Endometrial microvascular endothelial cells (primary cell): ENCODE data around the gene VWA5B2. TPM values are rescaled to one million over a fixed set of nuclear protein-coding genes. Genes with fewer than 3 reads are reported as not detected.

ENCODE experiments used
- in situ Hi-C: cut with HindIII; loops from 2 replicates; pipeline ENCODE4 v1.10.0; 2017; ENCODE audit warnings: low sequenced_read_pairs, low pct_unique_long_range_greater_than_20kb; ENCODE audit errors: inconsistent ontology term
- total RNA-seq: library from RNA; depleted of rRNA; stranded (reverse); fragments of >200 nt; gene quantifications from one replicate; pipeline ENCODE4 v1.2.3, GENCODE V29; 2015; ENCODE audit errors: inconsistent ontology term

VWA5B2 gene
- total RNA-seq = not detected

DNA sequence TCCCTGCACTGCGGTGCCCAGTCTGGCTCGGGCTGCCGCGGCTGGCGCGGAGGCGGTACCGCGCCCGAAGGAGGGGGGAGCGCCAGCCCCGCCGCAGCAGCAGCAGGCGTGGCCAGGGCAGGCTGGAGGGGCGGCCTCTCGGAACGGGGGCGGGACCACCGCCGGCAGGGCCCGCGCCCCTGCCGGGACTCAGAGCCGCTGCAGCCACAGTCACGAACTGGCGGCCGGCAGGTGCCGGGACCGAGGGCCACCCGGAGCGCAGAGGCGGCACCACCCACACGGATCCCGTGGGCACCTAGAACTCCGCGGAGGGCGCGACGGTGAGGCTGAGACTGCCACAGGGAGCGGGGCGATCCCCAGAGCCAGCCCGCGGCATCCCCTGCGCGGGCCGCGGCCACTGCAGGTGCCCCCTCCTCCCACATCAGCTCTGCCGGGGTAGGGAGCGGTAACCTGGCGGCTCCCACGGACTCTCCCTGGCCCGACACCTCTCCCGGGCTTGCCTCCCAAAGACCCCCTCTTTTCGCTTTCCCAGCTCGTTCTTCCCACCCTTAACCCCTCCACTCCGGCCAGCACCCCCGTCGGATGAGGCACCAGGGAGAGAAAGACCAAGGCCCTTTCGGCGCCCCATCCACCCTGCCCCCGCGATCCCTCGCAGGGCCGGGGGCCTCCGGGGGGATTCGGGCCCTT lies at the start of gene VWA5B2:
Gene VWA5B2 (plus strand): TSS at position 192 of the 687 bp plus-strand sequence. CDS start 944 bp downstream, outside the sequence.
- in situ Hi-C loops = no loop called here

DNA sequence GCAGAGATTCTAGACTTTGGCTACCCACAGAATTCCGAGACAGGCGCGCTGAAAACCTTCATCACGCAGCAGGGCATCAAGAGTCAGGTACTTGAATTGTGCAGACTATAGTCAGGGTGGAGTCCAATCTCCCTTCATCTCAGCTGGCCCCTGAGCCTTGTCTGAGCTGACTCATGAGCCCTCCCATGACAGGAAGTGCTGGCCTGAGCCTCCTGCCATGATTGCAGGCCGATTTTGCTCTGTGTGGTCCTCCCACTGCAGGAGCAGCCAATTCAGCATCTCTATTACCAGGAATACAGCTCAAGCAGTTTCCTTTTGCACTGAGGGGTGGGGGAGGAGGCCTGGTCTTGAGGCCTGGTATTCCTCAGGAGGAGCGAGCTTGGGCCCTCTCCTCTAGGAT lies 49.2 kb upstream of the VWA5B2 start:
- in situ Hi-C loops = no loop called here

DNA sequence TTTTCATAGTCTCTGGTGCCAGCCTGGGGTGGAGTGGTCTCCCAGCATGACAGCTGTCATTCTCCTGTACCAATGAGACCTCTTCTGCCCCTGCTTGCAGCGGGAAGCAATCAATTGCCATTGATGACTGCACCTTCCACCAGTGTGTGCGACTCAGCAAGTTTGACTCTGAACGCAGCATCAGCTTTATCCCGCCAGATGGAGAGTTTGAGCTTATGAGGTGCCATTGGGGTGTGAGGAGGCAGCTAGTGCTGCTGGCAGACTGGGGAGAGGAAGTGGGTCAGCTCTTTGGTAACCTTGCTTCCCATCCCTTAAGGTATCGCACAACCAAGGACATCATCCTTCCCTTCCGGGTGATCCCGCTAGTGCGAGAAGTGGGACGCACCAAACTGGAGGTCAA lies 47.8 kb upstream of the VWA5B2 start:
- in situ Hi-C loops = no loop called here

DNA sequence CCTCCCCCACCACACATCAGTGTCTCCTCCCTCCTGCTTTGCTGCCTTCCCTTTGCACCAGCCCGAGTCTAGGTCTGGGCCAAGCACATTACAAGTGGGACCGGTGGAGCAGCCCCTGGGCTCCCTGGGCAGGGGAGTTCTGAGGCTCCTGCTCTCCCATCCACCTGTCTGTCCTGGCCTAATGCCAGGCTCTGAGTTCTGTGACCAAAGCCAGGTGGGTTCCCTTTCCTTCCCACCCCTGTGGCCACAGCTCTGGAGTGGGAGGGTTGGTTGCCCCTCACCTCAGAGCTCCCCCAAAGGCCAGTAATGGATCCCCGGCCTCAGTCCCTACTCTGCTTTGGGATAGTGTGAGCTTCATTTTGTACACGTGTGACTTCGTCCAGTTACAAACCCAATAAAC lies 45.7 kb upstream of the VWA5B2 start:
- in situ Hi-C loops = no loop called here

DNA sequence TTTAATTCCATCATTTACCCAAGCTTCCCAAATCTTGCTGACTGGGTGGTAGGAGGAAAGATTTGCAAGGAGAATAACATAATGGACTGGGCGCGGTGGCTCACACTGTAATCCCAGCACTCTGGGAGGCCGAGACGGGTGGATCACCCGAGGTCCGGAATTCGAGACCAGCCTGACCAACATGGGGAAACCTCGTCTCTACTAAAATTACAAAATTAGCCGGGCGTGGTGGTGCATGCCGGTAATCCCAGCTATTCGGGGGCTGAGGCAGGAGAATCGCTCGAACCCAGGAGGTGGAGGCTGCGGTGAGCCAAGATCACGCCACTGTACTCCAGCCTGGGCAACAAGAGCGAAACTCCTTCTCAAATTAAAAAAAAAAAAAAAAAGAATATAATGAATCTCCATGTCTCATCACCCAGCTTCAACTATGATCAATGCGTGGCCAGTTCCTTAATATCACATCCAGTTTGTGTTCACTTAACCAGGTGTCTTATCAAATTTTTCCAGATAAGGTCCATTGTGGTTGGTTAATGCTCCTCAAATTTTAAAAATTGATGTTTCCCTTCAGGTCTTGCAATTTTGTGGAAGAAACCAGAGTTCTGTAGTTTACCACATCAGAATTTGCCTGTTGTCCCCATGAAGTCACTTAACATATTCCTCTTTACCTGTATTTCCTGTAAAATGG lies 44.7 kb upstream of the VWA5B2 start:
- in situ Hi-C loops = no loop called here

DNA sequence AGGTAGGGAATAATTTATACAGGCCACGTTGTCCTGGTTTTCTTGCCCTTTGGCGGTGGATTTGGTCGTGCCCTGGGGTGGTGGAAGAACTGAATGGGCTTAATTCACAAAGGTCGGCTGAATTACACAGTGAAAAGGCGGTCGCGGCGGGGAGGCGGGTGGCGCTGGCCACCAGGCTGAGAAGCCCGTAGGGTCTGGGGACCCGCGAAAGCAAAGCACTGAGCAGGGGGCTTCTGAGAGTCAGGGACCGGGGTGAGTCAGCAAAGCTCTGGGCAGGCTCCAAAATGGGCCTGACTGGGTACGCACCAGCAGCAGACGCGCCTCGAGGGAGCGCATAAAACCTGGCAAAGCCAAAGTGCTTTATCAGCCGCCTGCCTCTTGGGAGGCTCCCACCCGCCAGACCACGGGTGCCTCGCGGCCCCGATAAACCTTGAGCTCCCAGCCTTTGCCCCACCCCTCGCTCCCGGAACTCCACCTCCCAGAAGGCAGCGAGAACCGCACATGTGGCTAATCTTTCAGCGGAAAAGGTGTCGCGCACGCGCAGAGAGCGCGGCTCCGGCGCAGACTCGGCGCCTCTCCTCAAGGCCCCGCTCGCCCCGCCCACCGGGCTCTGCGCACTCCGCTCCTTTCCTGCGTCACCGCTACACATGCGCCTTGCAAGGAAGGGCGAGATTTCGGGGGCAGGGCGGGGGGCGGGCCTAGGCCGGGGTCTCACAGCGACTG lies 43.8 kb upstream of the VWA5B2 start:
- in situ Hi-C loops = no loop called here

DNA sequence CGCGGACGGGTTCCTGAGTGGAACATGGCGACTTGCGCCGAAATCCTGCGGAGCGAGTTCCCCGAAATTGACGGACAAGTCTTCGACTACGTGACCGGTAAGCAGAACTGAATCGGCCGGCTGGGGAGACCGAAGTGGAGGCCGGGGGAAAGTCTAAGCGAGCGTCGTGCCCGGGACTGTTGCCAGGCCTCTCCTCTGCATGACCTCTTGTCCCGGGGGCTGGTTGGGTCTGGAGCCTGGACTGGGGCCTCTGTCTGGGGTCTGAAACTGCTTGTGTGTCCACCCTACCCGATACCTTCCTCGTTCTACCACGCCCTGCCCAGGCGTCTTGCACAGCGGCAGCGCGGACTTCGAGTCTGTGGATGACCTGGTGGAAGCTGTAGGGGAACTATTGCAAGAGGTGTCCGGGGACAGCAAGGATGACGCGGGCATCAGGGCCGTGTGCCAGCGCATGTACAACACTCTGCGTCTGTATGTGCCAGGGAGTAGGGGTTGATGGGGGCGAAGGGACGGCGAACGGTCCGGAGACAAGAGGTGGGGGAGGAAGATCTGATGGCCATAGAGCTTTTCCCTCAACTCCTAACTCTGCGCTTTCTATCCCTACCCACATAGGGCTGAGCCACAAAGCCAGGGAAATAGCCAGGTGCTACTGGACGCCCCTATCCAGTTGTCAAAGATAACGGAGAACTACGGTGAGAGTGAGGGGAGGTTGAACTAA lies 43.0 kb upstream of the VWA5B2 start, which contains the start of gene ABCF3:
Gene ABCF3 (plus strand): TSS at position 16 of the 718 bp plus-strand sequence. CDS start 9 bp downstream, at position 25.
- in situ Hi-C loops = no loop called here

DNA sequence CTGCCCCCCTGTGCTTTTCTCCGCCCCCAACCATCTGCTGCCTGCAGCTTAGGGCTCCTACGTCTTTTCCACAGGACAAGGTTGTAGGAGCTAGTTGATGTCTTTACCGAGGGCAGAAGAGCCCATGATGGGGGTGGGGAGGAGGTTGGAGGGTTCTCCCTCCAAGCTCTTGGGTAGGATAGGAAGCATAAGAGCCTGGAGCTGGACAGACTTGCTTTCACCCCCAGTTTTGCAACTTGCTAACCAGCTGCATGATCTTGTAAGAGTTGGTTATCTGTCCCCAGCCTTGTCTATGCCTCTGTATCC lies 42.5 kb upstream of the VWA5B2 start:
- in situ Hi-C loops = no loop called here

DNA sequence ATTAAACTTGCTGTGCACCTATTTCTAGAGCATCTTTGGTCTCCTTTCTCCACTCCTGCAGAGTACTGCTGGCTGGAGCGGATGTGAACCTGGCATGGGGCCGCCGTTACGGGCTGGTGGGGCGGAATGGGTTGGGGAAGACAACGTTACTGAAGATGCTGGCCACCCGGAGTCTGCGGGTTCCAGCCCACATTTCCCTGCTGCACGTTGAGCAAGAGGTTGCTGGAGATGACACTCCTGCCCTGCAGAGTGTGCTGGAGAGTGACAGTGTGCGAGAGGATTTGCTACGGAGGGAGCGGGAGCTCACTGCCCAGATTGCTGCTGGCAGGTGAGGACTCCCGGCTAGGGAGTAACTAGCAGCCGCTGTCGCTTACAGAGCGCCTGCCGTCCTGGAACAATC lies 41.3 kb upstream of the VWA5B2 start:
- in situ Hi-C loops = no loop called here

DNA sequence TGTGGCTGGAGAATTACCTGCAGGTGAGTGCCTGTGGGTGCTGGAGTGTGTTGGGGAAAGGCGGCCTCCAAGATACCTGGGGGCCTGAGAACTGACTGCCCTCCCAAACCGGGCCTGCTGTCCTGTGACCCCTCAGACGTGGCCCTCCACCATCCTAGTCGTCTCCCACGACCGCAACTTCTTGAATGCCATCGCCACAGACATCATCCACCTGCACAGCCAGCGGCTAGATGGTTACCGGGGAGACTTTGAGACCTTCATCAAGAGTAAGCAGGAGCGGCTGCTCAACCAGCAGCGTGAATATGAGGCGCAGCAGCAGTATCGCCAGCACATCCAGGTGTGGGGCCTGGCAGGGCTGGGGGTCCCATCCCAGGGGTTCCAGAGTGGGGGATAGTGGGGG lies 40.0 kb upstream of the VWA5B2 start:
- in situ Hi-C loops = no loop called here

DNA sequence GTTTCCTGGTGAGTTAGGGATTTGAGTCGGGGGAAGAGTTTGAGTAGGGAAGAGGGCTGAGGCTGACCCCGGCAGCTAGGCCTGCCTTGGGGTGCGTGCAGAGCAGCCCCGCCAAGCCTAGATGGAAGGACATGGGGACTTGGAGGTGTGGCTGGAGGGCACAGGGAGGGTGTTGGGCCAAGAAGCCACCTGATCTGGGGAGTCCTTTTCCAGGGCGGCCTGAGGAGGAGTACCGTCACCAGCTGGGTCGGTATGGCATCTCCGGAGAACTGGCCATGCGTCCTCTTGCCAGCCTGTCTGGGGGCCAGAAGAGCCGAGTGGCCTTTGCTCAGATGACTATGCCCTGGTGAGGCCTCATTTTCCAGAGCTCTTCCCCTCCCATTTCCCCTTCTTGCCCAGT lies 36.5 kb upstream of the VWA5B2 start:
- in situ Hi-C loops = no loop called here

DNA sequence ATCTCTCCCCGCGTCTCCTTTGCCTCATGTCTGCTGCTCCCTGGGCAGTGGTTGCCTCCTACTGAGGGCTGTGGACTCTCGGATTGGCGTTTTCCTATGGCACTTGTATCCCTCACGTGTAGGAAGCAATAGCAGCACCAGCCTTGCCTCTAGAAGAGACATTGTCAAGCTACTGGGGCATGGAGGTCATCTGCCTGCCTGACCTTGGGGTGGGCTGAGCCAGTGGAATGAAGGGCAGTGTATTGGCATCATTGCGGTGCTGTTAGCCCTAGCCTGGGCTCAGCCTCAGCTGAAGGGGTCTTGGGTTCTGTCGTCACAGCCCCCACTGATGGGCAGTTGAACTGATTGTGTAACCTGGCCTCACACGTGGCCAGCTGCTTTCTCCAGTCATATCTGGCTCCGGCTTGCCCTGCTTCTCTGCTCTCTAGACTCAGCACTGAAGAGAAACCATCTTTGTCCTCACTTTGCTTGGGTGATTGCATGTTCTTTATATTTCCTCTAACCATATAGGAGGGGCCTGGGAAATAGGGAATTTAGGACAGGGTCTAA lies 35.3 kb upstream of the VWA5B2 start:
- in situ Hi-C loops = no loop called here

DNA sequence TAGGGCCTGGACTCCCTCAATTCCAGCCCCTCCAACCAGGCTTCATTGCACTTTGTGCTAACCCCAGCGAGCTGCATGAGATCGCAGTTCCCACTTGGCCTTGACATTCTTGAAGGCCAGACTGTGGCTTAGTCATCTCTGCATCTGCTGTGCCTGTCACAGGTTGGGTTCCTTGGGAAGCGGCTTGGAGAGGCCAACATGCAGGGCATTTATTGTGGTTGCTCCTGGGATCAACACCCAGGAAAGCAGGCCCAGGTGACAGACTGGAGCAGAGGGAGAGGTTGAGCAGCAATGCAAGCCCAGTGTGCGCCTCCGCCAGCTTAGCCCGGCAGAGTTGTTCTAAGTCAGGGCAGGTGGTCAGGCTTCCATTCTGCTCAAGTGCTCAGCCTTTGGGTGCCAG lies 32.8 kb upstream of the VWA5B2 start:
- in situ Hi-C loops = no loop called here

DNA sequence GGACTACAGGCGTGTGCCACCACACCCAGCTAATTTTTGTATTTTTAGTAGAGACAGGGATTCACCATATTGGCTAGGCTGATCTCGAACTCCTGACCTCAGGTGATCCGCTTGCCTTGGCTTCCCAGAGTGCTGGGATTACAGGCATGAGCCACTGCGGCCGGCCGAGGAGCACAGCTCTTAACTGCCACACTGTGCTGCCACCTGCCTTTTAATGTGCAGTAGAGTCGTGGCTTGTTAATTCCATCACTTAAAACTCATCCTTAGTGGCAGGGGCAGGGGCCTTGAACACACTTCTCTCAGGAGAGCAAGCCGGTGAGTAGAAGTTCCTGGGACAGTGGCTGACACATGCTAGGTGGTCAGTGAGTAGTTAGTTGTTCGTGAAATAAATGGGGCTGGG lies 30.9 kb upstream of the VWA5B2 start:
- in situ Hi-C loops = no loop called here

DNA sequence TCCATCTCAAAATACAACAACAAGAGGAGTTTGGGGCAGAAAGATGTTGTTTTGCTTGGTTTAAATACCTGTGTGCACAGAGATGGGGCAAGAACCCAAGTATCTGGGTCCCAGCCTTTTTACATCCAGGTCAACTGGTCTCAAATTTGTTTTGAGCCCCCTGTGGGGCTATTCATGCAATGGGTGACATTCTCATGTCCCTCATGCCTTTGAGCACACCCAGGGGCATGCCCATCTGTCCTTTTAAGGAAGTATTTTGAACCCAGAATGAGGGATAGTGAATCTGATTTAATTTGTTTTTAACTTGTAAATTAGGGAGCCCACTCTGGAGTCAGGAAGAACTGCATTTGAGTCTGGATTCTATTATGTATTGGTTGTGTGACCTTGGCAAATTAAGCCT lies 28.6 kb upstream of the VWA5B2 start:
- in situ Hi-C loops = no loop called here

DNA sequence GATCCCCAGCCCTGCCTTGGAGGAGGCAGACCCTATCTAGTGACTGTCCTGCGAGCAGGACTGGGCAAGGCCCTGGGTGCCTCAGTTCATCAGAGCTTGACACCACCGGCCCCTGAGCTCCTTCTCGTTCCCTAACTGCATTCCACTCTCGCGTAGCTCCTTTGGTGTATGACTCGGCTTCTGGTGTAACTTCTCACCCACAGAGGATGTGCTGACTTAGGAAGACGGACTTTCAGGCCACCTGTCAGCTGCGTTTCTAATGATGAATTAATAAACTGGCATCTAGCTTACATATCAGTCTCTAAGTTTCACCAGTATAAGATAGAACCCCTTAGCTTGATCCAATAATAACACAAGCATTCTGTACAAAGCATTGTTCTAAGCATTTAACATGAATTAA lies 25.9 kb upstream of the VWA5B2 start:
- in situ Hi-C loops = no loop called here

DNA sequence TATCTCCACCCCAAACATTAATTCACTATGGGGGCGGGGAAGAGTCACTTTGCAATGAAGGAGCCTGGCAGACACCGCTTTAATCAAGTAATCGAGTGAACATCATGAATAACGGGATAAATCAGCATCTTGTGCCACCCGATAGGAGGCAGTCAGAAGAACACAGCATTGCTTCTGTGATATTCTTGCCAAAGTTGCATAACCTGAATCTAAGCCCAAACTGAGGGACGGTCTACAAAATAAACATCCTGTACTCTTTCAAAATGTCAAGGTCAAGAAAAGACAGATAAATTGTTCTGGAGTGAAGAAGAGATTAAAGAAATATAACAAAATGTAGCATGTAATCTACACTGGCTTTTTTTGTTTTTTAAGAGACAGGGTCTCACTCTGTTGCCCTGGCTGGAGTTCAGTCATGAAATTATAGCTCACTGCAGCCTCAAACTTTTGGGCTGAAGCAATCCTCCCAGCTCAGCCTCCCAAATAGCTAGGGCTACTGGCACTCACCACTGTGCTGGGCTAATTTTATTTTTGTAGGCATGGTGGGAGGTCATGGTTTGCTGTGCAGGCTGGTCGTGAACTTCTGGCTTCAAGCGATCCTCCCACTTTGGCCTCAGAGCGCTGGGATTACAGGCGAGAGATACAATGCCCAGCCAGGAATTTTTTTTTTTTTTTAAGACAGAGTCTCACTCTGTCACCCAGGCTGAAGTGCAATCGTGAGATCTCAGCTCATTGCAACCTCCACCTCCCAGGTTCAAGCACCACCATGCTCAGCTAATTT lies 20.1 kb upstream of the VWA5B2 start:
- in situ Hi-C loops = no loop called here

DNA sequence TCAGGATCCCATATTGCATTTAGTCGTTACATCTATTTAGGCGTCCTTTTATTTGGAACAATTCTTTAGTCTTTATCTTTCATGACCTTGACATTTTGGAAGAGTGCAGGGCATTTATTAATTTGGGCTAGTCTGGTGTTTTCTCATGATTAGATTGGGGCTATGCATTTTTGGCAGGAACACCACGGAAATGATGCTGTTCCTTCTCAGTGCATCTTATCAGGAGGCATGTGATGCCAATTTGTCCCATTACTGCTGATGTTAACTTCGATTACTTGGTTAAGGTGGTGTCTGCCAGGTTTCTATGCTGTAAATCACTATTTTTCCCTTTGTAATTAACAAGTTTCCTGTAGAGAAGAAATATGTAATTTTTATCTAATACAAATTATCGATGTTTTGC lies 18.1 kb upstream of the VWA5B2 start:
- in situ Hi-C loops = no loop called here

DNA sequence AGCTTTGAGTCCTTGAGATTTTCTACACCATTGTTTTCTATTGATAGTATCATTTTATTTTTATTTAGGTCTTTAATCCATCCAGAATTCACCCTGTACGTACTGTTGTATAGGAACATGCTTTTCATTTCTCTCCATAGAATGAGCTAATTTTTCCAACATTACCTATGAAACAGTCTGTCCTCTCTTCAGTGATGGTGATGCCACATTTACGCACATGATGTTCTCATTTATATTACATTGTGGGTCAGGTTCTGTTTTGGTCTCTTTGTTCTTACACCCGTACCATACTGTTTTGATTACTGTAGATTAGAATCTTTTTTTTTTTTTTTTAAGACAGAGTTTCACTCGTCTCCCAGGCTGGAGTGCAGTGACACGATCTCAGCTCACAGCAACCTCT lies 17.7 kb upstream of the VWA5B2 start:
- in situ Hi-C loops = no loop called here
